Stimulated activated CD4-positive, alpha-beta T cell treated with anti-CD3 and anti-CD28 coated beads, Interleukin-15, amount 100 ng/mL, for 48 hours (primary cell): Measurements from ENCODE around the gene LMO7.
"Not testable (repeated sequence)": the region's sequence is repeated elsewhere in the genome, so short reads cannot be mapped to it uniquely, and the experiment has no call there.

Source experiments
- DNase-seq, 2 donors: peaks; one replicate each; pipeline ENCODE4 v3.0.0-alpha.2; 2020; ENCODE audit warnings: low read depth in 2 of 2

Gene LMO7

DNA sequence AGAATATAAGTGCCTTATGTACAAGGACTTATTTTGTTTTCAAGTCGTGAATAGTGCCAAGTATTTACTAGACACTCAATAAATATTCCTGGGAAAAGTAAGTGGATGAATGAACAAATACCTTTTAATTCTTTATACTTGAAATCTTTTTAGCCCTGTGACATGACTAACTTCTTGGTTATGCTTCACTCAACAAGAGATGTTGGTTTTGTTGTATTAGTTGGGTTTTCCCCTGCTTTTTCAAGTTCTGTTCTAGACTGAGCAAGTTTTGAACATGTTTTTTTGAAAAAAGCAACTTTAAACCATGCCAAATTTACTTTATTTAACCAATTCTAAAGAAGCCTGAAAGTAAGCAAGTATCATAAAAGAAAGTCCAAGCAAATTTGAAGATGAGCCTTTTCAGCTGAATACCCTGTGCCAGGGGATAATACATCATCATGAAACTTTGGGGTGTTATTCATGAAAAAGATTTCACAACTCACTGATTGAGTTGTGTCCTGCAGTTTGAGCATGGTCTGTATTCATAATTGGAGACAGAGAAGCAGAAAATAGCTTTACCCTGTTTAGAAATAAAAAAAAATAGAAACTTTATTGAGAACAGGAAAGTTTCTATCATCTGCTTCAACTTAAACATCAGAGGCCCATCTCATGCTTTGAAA, 11.1 kb downstream of the LMO7 start:
- no peak for DNase-seq

DNA sequence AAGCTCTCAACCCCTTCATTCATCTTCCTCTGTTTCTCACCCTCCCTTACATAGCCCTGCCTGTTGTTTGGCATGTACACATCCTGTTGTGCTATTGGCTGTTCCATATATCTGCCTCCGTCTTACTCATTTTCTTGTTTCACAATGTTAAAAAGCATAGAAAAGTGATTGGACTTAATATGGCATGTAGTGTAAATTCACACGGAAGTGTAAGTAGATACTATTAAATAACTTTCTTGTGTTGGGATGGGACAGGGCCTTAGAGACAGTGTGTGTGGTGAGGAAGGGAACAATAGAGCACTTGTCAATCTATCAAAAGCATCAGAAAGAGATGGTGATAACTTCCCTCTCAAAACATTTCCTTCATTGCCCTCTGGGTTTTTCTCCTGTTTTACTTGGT, 12.3 kb downstream of the LMO7 start:
- no peak for DNase-seq

DNA sequence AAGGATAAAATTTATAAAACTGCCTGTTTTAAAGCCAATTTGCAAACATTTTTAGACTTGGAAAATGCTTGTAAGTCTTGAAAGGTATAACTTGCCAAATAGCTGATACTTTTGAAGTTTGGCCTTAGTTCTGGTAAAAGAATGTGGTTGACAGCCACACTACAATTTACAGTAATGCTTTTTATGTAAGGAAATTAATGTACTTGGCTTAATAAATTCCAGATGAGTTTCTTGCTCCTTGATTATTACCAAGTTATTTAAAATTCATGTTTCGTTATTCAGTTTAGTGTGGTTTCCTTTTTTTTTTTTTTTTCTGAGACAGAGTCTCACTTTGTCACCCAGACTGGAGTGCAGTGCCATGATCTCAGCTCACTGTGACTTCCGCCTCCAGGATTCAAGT, 14.9 kb downstream of the LMO7 start:
- no peak for DNase-seq

DNA sequence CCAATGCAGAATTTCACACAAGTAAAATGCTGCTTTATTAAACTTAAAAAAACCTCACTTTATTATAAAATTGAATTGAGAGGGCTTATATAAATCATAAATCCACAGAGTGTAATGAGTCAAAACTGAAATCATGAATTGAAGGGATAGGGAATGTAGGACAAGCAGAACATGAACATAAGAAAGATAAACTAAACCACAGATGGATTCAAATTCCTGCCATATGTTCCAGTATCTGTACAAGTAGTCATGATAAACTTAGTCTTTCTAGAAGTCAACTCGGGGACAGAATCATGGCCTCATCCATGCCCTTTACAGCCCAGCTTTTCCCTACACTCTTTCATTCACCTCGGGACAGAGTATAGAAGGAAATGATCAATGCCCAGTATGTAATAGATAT, 16.6 kb downstream of the LMO7 start:
- DNase-seq = no peak

DNA sequence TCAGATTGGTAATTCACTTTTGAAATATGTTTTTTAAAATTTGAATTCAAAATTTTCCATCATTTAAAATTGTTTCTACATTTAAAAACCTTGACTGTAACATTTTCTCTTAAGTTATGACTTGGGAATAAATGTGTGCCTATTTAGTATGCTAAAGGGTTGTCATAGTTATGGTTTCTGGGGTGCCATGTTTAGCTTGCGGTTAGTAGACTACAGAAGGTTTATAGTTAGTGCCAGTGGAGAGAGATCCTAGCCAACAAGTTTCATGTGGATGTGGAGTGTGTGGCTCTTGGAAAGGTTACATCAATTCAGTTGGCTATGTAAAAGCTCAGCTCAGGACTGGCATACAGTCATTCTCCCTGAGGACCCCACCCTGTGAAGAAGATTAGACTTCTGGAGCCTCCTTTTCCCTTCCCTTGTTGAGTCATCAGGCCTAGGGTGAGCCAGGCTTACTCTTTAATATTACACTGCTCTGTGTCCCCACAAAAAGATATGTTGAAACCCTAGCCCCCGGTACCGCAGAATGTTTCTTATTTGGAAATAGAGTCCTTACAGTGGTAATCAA, 20.4 kb downstream of the LMO7 start:
- no peak for DNase-seq

DNA sequence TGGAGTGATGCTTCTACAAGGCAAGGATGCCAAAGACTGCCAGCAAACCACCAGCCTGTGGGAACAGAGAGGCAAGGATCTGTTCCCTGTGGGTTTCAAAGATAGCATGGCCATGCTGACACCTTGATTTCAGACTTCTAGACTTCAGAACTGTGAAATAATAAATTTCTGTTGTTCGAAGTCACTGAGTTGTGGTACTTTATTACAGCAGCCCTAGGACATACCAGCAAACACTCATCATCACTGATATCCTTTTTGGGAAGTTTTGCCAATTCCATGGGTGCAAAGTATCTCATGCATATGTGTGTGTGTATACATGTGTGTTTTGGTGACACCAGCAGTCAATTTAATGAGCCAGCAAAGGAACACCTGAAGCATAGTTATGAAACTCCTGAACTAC, 21.0 kb downstream of the LMO7 start:
- DNase-seq = no peak

DNA sequence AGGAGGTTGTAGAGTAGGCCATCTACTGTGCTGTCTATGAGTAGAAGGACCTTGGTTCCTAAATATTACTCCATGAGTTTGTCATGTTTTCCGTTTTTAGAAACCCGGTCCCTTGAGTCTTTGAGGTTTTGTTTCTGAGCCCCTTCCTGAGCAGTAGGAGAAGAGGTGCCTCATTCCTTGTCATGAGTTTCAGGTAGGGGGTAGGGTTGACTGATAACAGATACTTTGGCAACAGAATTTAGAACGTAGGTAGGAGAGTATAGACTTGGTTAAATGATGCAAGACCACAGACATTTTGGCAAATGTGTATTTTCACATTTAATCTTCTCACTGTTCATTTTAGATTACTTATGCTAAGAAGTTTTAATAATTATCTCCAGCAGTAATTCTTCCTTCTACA, 24.6 kb downstream of the LMO7 start:
- DNase-seq = no peak

DNA sequence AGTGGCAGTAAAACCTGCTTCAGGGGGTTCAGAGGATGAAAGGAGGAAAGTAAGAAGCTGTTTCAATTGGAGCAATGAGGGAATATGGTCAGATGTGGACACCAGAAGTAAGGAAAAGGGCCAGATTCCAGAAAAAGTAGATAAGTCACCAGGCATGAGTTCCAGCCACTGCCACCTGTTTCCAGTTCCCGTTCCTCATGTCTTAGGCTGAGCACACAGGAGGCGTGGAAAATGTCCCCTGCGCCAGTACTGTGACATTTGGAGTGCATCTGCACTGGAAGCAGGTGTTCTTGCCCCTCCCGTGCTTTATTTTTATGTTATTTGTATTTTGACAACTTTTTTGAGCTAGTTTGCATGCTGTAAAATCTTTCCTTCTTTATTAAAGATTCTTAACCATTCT, 25.3 kb downstream of the LMO7 start:
- no peak for DNase-seq

DNA sequence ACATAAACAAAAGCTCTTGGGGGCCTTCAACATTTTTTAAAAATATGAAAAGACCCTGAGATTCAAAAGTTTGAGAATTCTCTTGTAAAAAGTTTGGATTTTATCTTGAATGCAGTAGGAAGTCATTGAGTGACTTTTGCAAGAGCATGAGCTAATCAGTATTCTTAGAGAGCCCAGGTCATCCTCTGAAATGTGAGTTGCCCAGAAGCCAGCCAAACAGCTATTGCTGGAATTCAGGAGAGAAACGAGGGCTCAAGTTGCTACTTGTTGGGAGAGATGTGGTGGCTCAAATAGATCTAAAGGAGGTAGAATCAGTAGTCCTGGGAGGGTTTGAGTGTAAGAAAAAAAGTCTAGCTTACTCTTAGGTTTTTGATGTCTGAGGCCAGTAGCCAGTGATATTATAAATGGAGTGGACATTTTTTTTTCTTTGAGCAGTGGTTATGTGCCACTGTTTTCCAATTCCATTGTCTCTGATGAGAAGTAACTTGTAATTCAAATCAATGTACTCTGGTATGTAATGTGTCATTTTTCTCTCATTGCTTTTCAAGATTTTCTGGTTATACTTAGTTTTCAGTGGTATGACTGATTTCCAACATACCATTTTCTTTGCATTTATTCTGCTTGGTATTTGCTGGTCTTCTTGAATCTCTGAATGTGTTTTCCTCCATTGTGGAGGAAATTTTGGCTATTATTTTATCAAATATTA, 30.7 kb downstream of the LMO7 start:
- no peak for DNase-seq

DNA sequence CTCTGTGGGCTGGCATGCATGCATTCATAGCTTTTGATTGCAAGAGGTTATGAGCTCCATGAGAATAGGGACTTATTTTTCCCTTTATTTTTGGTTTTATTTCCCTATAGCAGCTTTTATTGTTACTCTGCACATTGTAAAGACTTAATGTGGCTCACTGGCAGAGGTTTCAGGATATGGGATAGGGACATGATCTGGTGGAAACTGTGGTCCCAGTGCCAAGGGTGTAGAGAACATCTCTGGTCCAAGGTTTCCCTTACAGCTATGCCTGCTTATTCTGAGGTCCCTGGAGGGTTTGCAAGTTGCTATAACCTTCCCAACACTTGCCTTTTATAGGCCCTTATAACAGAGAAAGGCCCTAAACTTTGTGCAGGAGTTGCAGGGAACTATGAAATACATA, 33.6 kb downstream of the LMO7 start:
- DNase-seq = no peak

DNA sequence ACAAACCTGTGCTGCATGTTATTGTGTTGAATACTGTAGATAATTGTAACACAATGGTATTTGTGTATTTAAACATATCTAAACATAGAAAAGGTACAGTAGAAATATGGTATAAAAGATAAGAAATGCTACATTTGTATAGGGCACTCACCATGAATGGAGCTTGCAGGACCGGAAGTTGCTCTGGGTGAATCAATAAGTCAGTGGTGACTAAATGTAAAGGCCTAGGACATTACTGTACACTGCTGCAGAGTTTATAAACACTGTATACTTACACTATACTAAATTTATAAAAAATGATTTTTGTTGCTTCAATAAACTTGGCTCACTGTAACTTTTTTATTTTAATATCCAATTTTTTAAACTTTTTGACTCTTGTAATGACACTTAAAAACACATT, 34.4 kb downstream of the LMO7 start:
- DNase-seq = no peak

DNA sequence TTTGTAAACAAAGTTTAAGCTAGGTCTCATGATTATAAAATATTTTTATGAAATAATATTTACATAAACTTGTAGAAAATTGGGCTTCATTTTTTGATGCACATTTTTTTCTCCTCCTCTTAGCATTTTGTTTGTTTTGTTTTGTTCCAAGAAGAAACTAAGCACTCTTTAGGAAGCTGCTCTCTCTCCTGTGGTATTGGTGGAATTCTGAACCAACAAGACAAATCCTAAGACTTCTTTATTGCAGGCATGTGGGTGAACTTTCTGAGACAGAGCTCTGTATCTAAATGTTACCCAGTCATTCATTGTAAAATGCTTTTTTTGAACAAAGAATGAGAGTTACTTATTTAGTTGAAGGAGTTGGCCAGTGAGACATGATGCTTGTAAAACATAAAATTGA, 39.3 kb downstream of the LMO7 start:
- DNase-seq = no peak

DNA sequence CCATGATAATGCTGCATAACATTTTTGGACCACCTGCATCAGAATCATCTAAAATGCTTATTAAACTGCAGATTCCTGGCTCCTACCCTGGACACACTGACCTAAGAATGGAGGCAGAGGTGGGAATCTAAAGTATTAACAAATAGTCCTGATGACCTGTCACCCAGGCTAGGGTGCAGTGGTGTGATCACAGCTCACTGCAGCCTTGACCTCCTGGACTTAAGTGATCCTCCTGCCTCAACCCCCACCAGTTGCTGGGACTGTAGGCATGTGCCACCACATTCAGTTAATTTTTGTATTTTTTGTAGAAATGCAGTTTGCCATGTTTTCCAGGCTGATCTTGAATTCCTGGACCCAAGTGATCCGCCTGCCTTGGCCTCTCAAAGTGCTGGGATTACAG, 43.3 kb downstream of the LMO7 start:
- DNase-seq = no peak

DNA sequence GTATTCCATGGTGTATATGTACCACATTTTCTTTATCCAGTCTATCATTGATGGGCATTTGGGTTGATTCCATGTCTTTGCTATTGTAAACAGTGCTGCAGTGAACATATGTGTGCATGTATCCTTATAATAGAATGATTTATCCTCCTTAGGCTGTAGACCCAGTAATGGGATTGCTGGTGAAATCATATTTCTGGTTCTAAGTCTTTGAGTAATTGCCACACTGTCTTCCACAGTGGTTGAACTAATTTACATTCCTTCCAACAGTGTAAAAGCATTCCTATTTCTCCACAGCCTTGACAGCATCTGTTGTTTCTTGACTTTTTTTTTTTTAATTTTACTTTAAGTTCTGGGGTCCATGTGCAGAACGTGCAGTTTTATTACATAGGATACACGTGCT, 44.1 kb downstream of the LMO7 start:
- not testable (repeated sequence) for DNase-seq

DNA sequence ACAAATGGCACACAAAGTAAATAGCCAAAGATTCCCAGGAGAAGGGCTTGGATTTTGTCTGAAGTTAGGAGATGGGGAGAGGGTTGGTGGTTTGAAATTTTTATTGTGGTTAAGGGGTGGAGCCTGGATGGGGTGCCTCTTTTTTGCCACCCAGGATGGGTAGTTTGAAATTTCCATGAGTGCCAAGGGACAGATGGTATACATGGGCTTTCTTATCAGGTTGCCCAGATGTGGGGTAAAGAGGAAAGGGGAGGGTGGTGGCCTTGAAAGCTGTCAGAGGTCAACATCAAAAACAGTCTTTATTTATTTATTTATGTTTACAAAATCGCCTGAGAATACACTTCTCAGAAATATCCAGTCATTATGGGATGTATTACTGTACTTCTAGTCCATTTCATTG, 46.2 kb downstream of the LMO7 start:
- no peak for DNase-seq

DNA sequence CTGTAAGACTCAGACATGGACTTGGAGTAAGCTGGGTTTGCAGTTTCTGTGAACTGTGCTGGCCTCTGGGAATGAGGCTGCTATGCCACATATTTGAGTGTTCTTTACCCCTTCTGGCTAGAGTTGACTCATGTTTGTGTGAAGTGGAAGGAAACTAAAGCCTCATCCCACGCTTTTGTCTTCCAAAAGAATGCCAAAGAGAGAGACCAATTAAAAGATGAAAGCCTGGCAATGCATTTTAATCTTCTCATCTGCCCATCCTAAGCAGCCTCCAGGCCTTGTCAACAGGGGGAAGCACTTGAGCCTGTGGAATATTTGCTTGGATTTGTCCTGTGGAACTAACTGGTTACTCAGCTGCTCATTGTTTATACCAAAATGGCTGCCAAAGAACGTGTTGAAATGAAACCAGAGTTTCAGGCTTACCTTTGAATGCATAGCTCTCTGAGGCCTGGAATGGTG, 49.1 kb downstream of the LMO7 start:
- DNase-seq = no peak

DNA sequence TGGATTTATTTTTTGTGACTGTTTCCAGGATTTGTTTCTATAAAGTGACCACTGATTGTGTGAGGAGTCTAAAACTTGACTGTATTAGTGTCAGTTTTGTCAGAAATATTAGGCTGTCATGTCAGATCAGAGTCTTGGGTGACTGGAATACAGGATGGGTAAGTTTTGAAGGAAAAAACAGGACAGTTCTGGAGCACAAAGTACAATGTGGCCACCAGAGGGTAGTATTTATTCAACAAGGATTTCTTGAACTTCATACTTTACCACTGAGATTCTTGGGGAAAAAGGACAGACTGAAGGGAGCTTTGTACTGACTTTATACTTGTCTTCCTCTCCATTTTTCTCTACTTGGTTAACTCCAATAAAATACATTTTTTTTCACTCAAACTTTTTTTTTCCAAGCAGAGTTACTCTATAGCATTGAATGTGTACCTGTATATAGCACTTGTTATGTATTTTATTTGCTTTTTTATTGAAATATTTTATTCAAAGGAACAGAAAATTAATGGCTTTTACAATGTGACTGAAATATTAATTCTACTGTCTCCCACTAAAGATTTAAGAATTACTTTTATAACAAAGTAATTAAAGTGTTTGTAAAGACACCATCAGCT, 51.1 kb downstream of the LMO7 start:
- no peak for DNase-seq

DNA sequence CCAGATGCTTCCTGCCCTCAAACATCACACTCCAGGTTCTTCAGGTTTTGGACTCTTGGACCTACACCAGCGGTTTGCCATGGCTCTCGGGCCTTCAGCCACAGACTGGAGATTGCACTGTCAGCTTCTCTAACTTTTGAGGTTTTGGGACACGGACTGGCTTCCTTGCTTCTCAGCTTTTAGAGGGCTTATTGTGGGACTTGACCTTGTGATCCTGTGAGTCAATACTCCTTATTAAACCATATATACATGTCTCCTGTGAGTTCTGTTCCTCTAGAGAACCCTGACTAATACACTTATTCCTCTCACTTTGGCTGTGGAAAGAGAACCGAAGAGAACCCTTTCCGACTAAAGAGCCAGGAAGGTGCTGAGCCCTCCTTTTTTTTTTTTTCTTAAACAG, 53.6 kb downstream of the LMO7 start:
- DNase-seq = no peak

DNA sequence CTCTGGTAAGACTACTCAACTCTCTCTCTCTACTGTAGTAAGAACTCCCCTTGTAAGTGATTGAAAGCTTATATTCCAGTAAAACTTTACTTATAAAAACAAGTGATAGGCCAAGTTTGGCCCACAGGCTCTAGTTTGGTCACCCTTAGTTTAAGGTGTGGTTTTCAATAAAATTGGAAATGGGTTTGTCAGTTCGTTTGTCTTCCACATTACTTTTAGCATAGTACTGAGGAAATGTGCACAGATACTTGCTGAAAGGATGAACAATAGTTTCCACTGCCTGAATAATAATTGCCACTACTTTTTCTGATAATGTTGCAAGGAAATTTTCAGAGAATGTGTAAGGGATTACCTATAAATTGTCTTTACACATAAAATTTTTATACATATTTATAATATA, 54.5 kb downstream of the LMO7 start:
- DNase-seq = no peak

DNA sequence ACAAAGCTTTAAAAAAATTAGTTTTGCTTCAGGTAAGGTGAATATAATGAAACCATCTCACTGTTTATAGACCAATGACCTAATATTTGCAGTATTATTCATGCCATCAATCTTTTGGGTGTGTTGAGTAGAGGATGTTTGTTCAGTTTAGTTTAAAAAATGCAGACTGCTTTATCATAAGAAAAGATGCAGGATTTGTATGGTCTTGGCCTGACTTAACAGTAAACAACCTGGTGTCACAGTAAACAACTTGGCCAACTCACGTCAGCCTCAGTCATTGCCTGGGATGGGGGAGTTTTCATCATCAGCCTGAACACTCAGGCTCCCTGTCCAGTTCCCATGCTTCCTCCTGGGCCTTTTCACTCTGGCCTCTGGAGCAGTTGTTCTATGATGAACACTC, 55.1 kb downstream of the LMO7 start:
- no peak for DNase-seq

DNA sequence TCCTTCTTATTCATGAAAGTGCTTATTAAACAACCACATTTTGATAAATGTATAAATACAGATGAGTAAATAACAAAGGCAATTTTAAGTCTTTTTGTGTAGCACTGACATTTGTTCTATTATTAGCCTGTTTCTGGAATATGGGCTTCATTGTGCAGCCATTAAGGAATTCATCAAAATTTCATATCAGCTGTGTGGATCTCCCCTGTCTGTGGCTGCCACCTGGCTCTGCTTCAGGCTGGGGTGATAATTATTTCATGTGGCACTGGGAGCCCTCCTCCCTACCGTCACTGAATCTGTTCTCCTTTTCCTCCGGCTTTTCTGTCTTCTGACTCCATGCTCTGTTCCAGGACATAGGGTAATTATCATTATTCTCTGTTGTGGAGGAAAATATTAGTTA, 57.1 kb downstream of the LMO7 start:
- DNase-seq = no peak

DNA sequence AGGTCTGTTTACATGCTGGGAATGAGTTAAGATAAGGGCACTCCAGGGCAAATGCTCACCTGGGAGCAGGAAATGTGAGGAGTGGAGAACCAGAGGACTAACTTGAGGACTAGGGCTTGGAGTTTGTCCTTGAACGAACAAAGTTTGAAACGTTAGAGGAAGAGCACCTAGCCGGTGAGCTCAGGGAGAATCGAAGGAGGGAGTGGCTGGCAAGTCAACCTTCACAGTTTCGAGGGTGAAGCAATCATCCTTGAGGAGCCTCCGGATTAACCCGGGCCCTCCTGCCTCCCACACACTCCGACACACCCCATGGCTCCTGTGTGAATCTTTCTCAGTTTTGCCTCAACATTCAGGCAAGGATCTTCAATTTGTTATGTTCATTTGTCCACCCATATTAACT, 58.6 kb downstream of the LMO7 start:
- no peak for DNase-seq

DNA sequence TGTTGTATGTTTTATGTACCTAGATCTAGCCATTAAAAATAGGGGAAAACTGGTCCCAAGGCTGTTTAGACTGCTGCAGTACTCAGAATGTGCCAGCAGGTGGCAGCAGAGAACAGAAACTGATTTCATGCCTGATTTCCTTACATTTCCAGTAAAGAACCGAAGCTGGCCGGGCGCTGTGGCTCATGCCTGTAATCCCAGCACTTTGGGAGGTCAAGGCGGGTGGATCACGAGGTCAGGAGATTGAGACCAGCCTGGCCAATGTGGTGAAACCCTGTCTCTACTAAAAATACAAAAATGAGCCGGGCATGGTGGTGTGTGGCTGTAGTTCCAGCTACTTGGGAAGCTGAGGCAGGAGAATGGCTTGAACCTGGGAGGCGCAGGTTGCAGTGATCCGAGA, 59.8 kb downstream of the LMO7 start:
- peak; percentile 28 to 59 for DNase-seq
